ENCODE measurements around the gene POGZ.

Gene POGZ, protein sequence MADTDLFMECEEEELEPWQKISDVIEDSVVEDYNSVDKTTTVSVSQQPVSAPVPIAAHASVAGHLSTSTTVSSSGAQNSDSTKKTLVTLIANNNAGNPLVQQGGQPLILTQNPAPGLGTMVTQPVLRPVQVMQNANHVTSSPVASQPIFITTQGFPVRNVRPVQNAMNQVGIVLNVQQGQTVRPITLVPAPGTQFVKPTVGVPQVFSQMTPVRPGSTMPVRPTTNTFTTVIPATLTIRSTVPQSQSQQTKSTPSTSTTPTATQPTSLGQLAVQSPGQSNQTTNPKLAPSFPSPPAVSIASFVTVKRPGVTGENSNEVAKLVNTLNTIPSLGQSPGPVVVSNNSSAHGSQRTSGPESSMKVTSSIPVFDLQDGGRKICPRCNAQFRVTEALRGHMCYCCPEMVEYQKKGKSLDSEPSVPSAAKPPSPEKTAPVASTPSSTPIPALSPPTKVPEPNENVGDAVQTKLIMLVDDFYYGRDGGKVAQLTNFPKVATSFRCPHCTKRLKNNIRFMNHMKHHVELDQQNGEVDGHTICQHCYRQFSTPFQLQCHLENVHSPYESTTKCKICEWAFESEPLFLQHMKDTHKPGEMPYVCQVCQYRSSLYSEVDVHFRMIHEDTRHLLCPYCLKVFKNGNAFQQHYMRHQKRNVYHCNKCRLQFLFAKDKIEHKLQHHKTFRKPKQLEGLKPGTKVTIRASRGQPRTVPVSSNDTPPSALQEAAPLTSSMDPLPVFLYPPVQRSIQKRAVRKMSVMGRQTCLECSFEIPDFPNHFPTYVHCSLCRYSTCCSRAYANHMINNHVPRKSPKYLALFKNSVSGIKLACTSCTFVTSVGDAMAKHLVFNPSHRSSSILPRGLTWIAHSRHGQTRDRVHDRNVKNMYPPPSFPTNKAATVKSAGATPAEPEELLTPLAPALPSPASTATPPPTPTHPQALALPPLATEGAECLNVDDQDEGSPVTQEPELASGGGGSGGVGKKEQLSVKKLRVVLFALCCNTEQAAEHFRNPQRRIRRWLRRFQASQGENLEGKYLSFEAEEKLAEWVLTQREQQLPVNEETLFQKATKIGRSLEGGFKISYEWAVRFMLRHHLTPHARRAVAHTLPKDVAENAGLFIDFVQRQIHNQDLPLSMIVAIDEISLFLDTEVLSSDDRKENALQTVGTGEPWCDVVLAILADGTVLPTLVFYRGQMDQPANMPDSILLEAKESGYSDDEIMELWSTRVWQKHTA (N-terminal part only)

GRCh38 chr1:151459331-151460046 lies at the start of gene POGZ:
Gene POGZ, minus strand, starts transcription at chr1:151459494. Its CDS starts 17,290 bp downstream, at chr1:151442204.
- peak; percentile 97 for DNase-seq

DNA sequence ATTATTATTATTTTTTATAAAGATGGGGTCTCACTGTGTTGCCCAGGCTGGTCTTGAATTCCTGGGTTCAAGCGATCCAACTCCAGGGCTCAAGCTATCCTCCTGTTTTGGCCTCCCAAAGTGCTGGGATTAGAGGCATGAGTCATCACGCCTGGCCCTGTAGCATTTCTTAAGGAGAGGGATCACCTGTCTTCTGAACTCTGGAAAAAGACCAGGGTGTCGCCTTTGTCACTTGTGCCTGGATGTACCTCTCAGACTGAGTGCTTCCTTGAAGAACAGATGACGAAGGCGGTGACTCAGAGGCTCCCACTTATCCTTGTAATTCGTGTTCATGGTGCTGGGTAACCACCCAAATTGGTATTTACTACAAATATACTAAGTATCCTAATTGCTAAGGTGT lies 49.5 kb upstream of the POGZ start:
- no peak for DNase-seq

DNA sequence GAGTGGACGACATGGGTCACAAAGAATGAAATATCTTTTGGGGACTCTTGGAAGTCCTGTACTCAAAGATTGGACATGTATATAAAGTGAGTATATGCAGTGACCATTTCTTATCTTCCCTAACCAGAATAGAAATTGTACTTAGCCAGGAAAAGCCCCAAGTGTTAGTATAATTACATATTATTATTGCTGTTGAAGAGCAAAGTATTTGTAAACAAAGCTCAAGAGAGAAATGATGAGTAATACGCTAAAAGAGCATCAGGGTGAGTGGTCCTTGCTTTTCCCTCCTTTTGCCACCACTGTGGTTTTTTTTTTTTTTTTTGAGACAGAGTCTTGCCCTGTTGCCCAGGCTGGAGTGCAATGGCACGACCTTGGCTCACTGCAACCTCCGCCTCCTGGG lies 45.5 kb upstream of the POGZ start:
- DNase-seq, result no peak

DNA sequence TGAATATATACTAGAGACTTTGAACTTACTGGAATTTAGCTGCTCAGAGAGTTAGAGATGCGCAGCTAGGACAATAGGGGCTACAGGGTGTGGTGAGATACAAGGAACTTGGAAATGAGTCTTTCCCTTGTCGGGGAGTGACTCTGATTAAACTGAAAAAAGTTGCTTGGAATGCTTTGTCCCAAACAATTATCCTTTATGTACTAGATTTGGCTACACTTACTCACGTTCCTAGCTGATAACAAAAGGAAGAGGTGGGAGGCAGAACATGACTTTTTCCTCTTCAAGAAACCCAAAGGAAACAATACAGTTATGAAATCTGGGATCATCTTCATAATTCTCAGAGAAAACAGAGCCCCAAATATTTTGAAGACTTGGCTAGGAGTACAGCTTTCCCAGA lies 45.0 kb upstream of the POGZ start:
- DNase-seq, result no peak

GRCh38 chr1:151502859-151503780 lies 43.8 kb upstream of the POGZ start:
- no peak for DNase-seq

DNA sequence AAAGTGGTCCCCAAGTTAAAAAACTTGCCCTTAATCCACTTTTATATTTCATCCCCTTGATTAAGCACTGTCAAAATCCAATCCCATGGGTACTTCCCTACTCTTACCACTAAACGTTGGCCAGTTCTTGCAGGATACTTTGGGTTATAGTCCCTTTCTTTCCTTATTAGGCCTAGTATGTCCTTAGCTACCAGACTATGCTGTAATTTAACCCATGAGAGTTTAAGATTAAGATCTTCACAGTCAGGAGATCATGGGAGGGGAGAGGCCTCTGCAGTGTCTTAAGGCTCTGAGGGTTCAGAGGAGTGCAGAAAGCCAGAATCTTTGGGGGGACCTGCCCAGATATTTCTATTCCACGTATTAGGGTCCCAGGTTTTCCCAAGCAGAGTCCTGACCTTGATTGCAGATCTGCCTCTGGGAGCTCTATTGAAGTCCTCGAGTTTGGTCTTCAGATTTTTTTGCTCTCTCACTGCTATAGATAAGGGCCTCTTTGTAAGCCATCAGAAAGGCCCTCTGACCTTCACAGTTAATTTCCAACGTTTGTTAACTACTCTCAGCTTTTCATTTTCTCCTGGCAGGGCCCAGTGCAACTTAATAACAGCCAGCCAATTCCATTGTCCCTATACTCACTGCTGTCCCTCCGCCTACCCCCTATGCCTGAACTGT lies 42.9 kb upstream of the POGZ start:
- no peak for DNase-seq

DNA sequence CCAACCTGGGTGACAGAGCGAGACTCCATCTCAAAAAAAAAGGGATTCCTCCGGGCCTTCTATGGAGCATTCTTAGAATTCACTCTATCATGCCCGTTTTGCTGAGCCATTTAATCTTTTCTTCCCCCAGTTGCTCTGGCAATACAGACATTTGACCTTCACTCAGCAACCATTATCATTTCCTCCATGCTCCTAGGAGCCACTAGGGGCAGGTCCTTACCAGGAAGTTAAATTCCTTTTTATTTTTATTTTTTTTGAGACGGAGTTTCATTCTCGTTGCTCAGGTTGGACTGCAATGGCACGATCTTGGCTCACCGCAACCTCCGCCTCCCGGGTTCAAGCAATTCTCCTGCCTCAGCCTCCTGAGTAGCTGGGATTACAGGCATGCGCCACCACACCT lies 42.2 kb upstream of the POGZ start:
- no peak for DNase-seq

GRCh38 chr1:151499930-151500329 lies 40.6 kb upstream of the POGZ start:
- DNase-seq, result no peak

DNA sequence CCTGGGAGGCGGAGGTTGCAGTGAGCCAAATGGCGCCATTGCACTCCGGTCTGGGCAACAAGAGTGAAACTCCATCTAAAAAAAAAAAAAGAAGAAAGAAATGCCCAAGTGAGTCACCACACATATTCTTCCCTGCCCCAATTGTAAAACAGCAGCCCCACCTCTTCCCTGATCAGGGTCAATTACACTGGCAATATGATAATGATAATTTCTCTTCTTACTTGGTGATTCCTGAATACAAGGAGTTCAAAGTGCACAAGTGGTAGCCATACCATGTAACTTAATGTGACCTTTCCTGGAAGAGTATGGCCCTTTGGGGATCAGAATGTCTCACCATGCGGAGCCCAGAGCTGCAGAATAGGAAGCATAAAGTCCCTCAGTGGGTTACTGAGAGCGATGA lies 40.1 kb upstream of the POGZ start:
- no peak for DNase-seq

- no peak for DNase-seq
Measured at GRCh38 chr1:151495316-151495715, 36.0 kb upstream of the POGZ start.

DNA sequence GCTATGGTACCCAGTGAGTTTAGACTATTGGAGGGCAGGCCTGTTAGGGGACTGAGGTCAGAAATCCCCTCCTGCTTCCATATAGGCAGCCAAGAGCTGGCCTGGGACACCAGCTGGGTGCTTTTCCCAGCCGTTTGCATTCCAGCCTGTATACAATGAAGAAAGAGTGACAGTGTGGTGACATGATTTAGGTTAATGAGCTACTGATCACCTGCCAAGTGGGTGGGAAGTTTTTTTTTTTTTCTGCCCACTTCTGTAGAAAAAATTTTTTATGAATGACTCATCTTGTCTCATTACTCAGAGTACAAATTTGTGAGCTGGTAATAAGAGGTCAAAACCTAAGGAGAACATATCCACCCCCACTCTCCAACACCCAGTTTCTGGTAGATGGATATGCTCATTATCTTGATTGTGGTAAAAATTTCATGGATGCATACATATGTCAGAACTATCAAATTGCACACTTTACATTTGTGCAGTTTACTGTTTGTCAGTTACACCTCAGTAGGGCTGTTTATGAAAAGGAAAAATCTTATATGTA lies 35.5 kb upstream of the POGZ start:
- no peak for DNase-seq

- no peak for DNase-seq
Measured at GRCh38 chr1:151493042-151493441, 33.7 kb upstream of the POGZ start.

DNA sequence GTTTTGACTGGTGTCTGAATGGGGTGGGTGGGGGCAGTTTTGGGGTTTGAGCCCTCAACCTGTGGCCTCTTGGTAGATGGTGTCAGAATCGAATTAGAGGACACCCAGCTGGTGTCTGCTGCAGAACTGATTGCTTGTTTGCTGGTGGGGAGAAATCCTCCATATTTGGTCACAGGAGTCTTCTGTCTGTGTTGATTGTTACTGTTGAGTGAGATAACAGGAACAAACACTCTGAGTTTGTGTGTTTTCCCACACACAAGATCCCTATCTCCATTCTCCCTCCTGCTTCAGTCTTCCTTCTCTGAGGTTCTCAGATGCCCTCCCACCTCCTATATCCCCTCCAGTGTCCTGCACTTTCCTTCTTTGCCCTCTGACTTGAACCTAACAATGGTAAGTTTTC lies 32.8 kb upstream of the POGZ start:
- DNase-seq, result no peak

GRCh38 chr1:151491641-151492040 lies 32.3 kb upstream of the POGZ start:
- DNase-seq, result no peak

GRCh38 chr1:151486557-151486956 lies 27.3 kb upstream of the POGZ start:
- DNase-seq, result no peak

DNA sequence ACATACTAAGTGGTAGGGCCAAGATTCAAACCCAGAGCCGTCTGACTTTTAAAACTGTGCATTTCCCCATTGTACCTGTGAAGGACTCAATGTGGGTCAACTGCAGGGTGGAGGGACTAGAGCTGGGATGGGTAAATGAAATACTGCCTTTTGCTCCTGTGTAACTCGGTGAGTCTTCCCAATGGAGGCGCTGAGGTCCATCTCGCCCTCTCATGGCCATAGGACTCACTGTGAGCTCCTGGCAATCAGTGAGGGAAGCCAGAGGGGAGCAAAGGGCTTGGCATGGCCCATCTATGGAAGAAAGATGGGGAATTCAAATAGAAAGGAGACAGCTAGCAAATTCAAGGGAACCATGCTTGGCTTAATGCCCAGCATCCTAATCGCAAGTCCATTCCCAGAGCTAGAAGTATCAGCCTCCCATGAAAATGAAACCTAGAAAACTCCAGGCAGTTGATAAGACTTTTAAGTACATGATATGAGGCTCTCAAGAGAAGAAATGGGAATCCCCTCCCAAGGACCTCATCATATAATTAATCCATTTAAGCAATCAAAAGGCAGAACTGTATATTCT lies 26.5 kb upstream of the POGZ start:
- DNase-seq, result no peak

DNA sequence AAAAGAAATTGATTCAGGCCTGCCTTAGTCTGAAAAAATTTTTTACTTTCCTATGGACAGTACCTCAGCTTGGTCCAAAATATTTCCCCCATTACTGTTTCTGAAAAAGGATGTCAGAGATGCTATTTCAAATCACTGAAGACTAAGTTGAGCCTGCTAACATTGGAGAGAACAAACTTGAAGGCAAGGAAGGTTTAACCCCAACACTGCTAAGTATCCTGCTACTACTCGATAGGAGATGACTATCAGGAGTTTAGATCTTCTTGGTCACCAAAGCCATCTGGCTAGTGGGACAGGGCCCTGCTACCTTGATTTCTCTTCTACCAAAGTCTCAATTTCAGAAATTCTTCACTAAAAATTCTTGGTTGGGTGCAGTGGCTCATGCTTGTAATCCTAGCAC lies 22.7 kb upstream of the POGZ start:
- no peak for DNase-seq

GRCh38 chr1:151479462-151479861 lies 20.2 kb upstream of the POGZ start:
- DNase-seq, result no peak

- no peak for DNase-seq
Measured at GRCh38 chr1:151478923-151479322, 19.6 kb upstream of the POGZ start.

- DNase-seq, result no peak
Measured at GRCh38 chr1:151478140-151478812, 19.0 kb upstream of the POGZ start.

Measured in NCI-H1092 treated with DMSO at 0.1 percent for 48 hours (cell line).